Measurements from ENCODE around the gene SIGLEC5. TPM values are rescaled to one million over a fixed set of nuclear protein-coding genes. Genes with fewer than 3 reads are reported as not detected.

Gene SIGLEC5, protein sequence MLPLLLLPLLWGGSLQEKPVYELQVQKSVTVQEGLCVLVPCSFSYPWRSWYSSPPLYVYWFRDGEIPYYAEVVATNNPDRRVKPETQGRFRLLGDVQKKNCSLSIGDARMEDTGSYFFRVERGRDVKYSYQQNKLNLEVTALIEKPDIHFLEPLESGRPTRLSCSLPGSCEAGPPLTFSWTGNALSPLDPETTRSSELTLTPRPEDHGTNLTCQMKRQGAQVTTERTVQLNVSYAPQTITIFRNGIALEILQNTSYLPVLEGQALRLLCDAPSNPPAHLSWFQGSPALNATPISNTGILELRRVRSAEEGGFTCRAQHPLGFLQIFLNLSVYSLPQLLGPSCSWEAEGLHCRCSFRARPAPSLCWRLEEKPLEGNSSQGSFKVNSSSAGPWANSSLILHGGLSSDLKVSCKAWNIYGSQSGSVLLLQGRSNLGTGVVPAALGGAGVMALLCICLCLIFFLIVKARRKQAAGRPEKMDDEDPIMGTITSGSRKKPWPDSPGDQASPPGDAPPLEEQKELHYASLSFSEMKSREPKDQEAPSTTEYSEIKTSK
- total RNA-seq = not detected in 2 replicates

GRCh38 chr19:51630315-51630714, at the start of gene SIGLEC5:
TSS of gene SIGLEC5 (minus strand) at chr19:51630401. CDS start at chr19:51630335, 66 bp downstream.

GRCh38 chr19:51646730-51647129, 16.5 kb upstream of the SIGLEC5 start, which contains the start of gene SIGLEC14:
TSS of gene SIGLEC14 (minus strand) at chr19:51646825. CDS start at chr19:51646759, 66 bp downstream.

DNA sequence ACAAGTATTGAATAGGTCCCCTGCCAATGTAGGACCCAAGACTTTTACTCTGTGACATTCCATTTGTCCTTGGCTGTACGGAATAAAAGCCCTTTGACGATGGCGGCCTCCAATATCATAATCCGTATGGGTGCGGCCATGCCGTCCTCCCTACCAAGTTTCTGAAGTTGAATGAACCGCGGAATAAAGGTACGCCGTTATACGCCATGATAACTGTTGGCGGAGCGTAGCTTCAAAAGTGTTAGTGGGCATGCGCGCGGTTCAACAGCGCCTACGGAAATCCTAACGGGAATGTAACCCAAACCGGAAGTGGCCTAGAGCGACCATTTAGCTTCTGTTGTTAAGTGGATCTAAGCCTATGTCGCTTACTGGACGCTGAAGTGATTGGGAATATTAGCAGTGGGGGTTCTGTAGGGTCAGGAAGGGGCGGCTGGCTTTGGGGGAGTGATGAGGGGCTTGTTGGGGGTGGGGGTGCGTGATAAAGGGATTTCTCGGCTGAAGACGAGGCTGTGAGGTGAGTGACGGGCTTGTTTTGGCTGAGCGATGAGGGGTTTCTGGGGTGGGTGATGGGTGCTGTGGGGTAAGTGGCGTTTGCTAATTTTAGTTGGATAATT, 59.1 kb downstream of the SIGLEC5 start, which contains the start of gene ZNF175:
ZNF175 (plus strand) TSS at position 322 of the 614 bp plus-strand sequence. CDS start 2,047 bp downstream, outside the sequence.

Other genes with a start within 250 kb of the SIGLEC5 start
- gene LIM2, start 242.4 kb downstream of the SIGLEC5 start, total RNA-seq = not detected in 2 replicates
- not detected in 2 replicates for gene C19orf84, start 239.8 kb downstream of the SIGLEC5 start, total RNA-seq
- not detected in 2 replicates for gene SIGLEC10, start 212.8 kb downstream of the SIGLEC5 start, total RNA-seq
- gene SIGLEC8, start 171.9 kb downstream of the SIGLEC5 start, total RNA-seq = not detected in 2 replicates
- not detected in 2 replicates for gene CEACAM18, start 151.9 kb downstream of the SIGLEC5 start, total RNA-seq
- not detected in 2 replicates for gene SIGLEC12, start 128.6 kb downstream of the SIGLEC5 start, total RNA-seq
- gene SIGLEC6, start 98.7 kb downstream of the SIGLEC5 start, total RNA-seq = 0.11 TPM in 1 of 2 replicates, not detected in the other
- 6.9 and 7.6 TPM in 2 replicates for gene ZNF175, start 59.1 kb downstream of the SIGLEC5 start, total RNA-seq
- gene SIGLEC14, start 16.4 kb upstream of the SIGLEC5 start, total RNA-seq = not detected in 2 replicates
- 7.6 and 12.5 TPM in 2 replicates for gene SPACA6, start 62.9 kb upstream of the SIGLEC5 start, total RNA-seq
- gene HAS1, start 93.6 kb upstream of the SIGLEC5 start, total RNA-seq = not detected in 2 replicates
- gene FPR1, start 121.5 kb upstream of the SIGLEC5 start, total RNA-seq = 0.11 TPM in 1 of 2 replicates, not detected in the other
- not detected in 2 replicates for gene FPR2, start 130.8 kb upstream of the SIGLEC5 start, total RNA-seq
- not detected in 2 replicates for gene FPR3, start 164.8 kb upstream of the SIGLEC5 start, total RNA-seq